Suppressor macrophage treated with lipopolysaccharide for 1 hour (primary cell): Measurements from ENCODE around the gene DHX29.
A peak's percentile ranks its signal among the peaks of the same experiment; 100 is the strongest.

Experiments used
- DNase-seq, 3 donors: peaks; one replicate each; pipeline ENCODE4 v3.0.0-alpha.2; 2020 to 2022

The DHX29 gene

GRCh38 chr5:55316289-55316688 lies 8.8 kb upstream of the DHX29 start:
- peak in 1 of 3 donors; percentile 16 for DNase-seq

DNA sequence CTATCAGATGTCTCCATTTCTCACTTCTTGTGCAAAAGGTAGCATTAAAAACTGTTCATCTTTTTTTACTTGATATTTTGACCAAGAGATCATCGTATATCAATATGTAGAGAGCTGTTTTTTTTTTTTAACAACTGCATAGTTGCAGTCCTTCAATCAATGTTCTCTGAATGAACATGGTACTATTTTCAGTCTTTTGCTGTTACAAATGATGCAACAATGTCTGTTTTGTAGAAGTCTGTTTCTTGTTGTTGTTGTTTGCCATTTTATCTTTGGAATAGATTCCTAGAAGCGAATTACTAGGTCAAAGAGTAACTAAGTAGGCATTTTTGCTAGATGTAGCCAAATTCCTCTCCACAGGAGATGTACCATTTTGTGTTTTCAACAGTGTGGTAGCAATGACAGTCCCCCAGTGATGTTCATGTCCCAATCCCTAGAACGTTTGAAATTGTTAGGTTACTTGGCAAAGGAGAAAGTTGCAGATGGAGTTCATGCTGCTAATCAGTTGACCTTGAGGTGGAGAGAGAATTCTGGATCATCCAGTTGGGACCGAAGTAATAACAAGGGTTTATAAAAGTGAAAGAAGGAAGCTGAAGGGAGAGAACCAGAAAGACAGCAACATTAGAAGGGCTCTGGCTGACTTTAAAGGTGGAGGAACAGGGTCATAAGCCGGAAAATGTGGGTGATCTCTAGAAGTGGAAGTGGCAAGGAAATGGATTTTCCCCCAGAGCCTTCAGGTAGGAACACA lies 6.5 kb upstream of the DHX29 start:
- DNase-seq = no peak

DNA sequence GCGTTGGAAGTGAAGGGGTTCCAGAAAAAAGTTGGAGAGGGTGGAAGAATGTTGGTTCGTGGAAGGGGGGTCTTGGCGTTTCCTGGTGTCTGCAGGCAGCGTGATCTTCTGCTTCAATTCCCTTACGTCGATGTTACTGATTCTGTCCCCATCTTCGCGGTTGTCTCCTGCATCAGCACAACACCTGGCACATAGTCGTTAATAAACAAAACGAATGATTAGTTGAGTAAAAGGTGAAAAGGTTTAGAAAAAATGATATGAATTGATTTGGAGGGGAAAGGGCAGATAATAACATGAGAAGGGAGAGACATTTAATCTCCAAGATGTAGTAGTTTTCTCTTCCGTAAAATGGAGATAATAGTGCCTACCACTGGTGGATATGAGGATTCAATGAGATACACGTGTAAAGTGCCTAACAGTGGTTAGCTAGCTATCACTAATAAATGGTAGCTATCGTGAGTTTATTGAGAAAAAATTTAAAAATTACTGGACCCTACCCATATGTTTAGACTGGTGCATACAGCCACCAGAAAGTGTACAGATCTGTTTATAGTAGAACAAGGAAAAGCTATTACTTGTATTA lies 851 bp upstream of the DHX29 start:
- peak; percentile 15 to 38 (median 28) for DNase-seq

DNA sequence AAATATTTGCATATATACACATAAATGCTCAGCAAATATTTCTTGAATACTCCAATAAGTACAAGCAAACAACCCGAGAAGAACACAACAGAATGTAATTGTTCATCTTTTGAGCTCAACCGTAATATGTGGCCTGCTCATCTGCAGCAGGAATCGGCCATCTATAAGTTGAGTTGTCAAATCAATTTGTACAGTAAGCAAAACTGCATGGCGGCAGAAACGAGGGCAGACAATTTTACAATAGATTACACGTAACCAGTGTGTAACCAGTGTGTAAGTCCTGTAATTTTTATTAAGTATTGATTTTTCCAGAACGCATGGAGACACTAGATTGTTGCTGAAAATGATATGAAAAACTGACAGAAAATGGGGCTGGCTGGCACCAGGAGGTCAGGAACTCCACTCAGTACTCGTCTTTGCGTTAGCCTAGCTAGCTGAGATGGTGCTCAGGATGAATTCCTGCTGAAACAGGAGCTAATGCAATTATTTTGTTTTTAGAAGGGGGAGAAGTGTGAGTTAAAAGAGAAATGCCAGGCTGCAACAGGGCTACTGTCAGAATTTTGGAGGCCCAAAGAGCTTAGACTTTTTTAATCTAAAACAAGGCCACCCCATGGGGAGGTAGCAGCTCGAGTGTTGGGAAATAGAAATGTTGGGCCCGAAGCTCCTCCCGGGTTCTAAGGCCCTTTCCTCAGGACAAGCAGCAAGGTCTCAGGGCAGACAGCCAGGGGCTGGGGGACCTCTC lies 682 bp downstream of the DHX29 start:
- DNase-seq = peak in 2 of 3 donors; percentile 4 to 21

- DNase-seq = peak; percentile 20 to 27 (median 24)
These were observed 2.1 kb downstream of the DHX29 start for GRCh38 chr5:55305345-55305744.

DNA sequence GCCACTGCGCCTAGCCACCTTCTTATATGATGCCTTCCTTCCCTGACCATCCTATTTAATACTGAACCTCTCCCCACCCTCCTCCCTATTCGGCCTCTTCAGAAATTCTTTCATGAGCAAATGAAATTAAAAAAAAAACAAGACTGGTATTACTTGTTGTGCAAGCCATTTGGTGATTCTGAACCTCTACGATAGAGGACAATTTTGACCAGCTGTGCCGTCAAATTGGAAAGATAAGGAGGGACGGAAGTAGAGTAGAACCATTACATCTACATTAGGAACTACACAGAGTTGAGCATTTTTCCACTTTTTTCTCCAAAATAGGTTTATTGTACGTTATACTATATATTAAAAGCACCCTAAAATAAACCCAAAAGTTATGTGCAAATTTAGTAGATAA lies 2.9 kb downstream of the DHX29 start:
- no peak for DNase-seq

DNA sequence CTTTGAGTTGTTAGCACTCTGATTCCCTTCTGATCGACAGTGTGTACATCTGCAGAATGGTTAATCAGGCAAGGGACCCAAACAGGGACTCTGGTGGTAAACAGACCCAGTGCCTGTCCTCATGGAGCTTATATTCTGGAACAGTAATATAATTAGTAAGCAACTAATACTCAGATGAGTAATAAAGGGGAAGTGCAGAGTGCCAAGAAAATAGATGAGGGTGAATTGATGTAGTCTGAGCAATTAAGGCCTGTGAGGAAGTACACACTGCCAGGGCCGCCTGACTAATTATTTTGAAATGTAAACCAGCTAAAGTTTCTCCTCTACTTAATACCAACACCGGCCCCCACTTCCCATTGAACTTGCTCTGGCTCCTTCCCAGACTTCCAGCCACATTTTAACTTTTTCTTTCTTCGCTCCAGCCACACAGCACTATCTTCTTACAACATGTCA lies 4.2 kb downstream of the DHX29 start:
- peak; percentile 58 to 81 (median 79) for DNase-seq

DNA sequence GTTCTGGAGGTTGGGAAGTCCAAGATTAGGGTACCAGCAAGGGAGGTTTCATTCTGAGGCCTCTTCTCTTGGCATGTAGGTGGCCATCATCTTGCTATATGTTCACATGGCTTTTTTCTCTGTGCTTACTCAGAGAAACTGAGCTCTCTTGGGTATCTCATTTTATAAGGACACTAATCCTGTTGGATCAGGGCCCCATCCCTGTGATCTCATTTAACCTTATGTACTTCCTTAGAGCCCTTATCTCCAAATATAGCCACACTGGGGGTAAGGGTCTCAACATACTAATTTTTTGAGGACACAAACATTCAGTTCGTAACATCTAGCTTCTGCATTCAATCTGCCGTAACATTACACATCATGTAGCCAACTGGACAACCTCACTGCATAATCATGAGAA lies 6.6 kb downstream of the DHX29 start:
- DNase-seq = no peak

DNA sequence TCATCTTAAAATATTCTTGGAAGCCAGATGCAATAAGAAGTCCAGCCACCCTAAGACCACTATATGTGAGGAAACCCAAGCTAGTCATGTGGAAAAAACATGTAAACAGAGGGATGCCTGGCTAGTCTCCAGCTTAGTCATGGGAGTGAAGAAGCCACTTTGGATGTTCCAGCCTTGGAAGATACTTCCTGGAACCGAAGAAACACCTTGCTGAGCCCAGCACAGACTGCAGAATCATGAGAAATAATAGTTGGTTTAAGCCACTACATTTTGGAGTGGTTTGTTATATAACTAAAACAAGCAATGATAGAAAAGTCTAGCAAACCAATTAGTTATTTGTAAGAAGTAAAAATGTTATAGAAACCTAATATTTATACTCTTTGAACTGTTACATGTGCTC lies 12.6 kb downstream of the DHX29 start:
- DNase-seq = no peak

DNA sequence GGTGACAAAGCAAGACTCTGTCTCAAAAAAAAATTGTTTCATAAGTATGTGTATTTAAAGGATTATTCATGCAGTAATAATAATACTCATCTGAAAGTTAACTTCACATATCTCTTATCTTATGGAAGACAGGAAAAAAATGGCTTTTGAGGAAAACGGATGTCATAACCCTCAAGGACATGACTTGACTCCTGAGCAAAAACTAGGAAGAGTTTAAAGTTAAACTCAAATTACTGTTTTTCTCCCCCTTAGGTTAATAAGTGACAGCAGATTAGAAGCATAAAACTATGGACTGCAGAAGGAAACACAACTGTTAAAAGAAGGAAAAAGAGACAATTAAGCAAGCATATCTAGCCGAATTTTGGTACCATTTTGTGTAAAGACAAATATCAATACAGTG lies 16.5 kb downstream of the DHX29 start:
- DNase-seq = no peak

DNA sequence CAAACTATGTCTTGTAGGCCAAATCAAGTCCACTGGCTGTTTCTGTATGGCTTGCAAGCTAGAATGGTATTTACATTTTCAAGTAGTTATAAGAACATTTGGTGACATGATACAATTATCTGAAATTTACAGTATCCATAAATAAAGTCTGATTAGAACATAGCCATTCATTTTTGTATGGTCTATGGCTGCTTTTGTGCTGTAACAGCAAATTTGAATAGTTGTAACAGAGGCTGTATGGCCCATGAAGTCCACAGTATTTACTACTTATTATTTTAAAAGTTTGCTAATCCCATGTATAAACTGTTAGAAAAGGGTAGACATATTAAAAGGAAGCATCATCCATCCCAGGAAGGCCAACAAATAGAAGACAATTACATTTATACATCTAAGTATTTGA lies 17.7 kb downstream of the DHX29 start:
- DNase-seq = no peak

GRCh38 chr5:55286411-55286933 lies 21.0 kb downstream of the DHX29 start:
- DNase-seq = no peak

GRCh38 chr5:55278778-55279177 lies 28.7 kb downstream of the DHX29 start:
- DNase-seq = no peak

DNA sequence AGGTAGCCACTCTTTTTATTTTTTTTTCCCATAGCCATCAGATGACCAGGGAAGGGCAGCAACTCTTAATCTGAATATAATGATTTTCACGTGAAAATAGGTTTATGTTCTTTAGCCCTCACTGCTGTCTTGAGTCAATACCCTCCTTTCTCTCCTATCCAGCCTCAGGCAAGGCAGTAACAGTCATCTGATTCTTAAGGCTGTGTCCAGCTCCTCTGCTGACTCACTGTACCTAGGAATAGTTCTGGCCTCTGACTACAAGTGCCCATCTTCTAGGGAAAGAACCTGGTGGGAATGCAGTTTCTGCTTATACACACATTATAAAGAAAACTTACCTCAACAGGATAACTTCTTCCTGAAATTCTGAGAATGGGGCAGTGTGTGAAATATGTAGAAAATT lies 30.7 kb downstream of the DHX29 start:
- no peak for DNase-seq

DNA sequence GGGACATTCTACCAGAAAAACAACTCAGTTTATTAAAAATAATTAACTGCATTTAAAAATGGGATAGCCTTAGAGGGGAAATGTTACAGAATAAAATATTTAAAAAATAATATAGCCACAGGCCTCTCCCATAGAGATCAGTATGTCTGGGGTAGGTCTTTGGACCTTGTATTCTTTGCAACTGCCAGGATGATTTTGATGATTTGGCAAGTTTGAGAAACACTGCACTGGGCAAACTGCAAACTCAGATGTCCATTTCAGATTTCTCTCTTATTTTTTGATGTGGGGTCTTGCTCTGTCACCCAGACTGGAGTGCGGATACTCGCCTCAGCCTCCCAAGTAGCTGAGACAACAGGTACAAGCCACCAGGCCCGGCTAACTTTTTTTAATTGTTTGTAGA lies 49.2 kb downstream of the DHX29 start:
- no peak for DNase-seq

DNA sequence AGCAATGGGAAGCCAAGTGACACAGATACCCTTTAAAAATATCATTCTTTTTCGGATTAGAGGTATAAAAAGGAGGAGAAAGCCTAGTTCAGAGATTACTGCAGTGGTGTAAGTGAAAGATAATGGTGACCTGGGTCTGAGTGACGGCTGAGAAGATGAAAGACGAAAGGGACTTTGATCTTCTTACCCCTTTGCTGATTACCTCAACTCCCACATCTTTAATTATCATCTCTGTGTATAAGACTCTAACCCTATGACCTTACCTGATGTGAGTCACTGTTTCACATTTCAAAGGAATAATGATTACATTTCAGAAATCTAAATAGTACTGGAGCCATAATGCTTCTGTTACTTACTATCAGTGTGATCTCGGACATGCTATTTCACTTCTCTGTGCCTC lies 52.7 kb downstream of the DHX29 start:
- DNase-seq = no peak

GRCh38 chr5:55250064-55250463 lies 57.4 kb downstream of the DHX29 start:
- no peak for DNase-seq

DNA sequence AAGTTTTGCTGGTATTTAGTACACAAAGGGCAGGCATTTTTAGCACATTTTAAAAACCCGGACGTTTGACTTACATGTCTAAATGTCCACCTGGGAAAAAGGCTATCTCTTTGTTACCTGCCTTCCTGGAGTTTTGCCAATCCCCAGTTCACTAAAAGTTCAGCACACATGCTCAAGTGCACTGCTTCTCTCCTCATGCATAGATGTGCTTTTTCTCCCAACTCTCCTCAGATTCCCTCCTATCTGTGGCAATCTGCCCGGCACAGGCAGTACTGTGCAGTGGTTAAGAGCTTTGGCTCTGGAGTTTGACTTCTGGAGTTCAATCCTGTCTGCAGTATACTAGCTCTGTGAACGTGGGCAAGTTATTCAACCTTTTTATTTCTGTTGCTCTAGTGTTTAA lies 65.7 kb downstream of the DHX29 start:
- no peak for DNase-seq

DNA sequence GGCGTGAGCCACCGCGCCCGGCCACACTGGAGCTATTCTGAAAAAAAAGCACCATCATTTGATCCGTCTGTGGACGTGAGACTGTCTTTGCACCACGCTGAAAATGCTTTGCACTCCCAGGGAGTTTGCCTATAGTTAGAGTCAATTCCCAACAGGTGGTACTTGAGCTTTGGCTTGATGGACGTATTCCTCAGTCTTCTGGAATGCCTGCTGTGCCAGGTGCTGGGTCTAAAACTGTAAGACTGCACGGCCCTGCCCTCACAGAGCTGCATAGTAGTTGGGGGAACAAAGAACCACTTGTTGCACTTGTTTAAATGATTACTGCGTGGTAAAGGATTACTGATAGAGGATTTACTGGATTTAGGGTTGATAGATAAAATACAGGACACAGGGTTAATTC lies 70.7 kb downstream of the DHX29 start:
- DNase-seq = no peak

GRCh38 chr5:55234121-55234700 lies 73.3 kb downstream of the DHX29 start:
- DNase-seq = peak in 2 of 3 donors; percentile 11 to 20

- DNase-seq = peak; percentile 58 to 78 (median 64)
These were observed 74.2 kb downstream of the DHX29 start, which contains the start of gene CCNO for GRCh38 chr5:55232985-55233928. Gene CCNO, minus strand, starts transcription at chr5:55233608. Its CDS starts 85 bp downstream, at chr5:55233523.
